ENCODE data around the gene ASTN2. TPM values are rescaled to one million over a fixed set of nuclear protein-coding genes. Genes with fewer than 3 reads are reported as not detected.

Gene ASTN2
- total RNA-seq, 1 donor from 2014 or later, result 7.3 TPM

- Histone ChIP-seq H3K9ac (ENCODE audit: low read depth in 1 of 3, low read length in 3 of 3) (no peak overlapping the region), H3K4me3 (ENCODE audit: low read length in 3 of 3) (no peak overlapping the region), H3K9me3 (ENCODE audit: control insufficient read depth in 3 of 3, low read length in 3 of 3) (no peaks in the 10 kb centered on the region), H3K4me1 (ENCODE audit: control insufficient read depth in 3 of 3, insufficient read depth in 3 of 3, low read length in 3 of 3) (no peaks in the 10 kb centered on the region), H3K27ac (ENCODE audit: low read depth, low read length) (no peak overlapping the region), H3K27me3 (ENCODE audit: control insufficient read depth in 3 of 3, insufficient read depth in 3 of 3, low read length in 3 of 3) (no peaks in the 10 kb centered on the region), H3K36me3 (ENCODE audit: control insufficient read depth in 3 of 3, insufficient read depth in 3 of 3, low read length in 3 of 3) (peaks cover 4 to 12% (median 7%) of the 10 kb centered on the region in 3 donors)
These were observed 979.2 kb downstream of the ASTN2 start for GRCh38 chr9:116435706-116436105.

DNA sequence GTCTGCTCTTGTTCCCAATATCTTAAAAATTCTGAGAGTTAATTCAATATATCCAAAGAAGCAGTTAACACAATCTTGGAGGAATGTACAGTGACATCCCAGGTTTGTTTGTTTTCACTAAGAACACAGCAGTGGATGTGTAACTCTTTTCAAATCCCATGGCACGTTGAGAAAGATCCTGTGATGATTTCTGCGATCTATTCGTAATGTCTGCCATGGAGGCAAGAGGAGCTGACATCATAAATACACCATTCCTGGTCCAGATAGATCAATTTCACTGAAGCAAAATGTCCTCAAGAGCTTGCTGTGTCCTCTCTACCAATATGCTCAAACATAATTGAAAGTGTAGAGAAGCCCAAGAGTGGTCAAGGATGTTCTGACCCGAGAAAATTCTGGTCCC, 980.5 kb downstream of the ASTN2 start:
- Histone ChIP-seq H3K4me3 (ENCODE audit: low read length in 3 of 3) (no peak overlapping the region), H3K4me1 (ENCODE audit: control insufficient read depth in 3 of 3, insufficient read depth in 3 of 3, low read length in 3 of 3) (no peaks in the 10 kb centered on the region), H3K9ac (ENCODE audit: low read depth in 1 of 3, low read length in 3 of 3) (no peak overlapping the region), H3K27me3 (ENCODE audit: control insufficient read depth in 3 of 3, insufficient read depth in 3 of 3, low read length in 3 of 3) (no peaks in the 10 kb centered on the region), H3K9me3 (ENCODE audit: control insufficient read depth in 3 of 3, low read length in 3 of 3) (no peaks in the 10 kb centered on the region), H3K27ac (ENCODE audit: low read depth, low read length) (no peak overlapping the region), H3K36me3 (ENCODE audit: control insufficient read depth in 3 of 3, insufficient read depth in 3 of 3, low read length in 3 of 3) (peaks cover 0 to 3% (median 0%) of the 10 kb centered on the region in 3 donors)

DNA sequence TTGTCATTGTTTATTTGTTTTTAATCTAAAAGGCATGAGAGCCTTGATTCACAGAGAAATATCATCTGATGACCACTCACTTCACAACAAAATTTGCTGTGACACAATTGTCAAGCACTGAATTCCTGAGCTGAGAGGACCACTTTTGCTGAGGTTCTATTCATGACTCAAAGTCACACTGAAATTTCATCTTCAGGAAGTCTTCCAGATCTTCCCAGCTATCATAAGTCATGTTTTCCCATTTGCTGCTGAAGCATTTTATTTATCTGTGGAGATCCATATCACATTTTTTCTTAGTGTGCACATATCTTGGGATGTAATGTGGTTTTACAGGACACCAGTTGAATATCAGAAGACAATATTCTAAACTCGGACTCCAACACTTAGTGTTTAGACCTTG, 982.8 kb downstream of the ASTN2 start:
- H3K4me3 ChIP-seq (ENCODE audit: low read length in 3 of 3), result no peak overlapping the region

DNA sequence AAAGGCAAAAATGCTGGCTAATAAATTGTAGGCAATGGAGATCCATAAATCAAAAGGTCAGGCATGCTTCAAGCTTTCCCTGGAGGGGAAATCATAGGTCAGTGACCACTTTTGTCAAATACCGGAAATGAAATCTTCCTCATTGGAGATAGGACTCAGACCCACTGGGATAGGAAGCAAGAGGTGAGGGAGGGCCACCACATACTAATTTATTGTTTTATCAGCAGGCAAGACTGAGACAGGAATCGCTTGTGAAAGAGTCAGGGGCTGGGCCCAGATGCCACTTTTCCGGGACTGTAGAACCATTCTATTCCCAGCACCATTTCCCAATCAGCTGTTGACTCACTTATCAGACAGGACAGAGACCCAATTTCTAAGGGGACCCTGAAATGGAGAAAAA, 984.0 kb downstream of the ASTN2 start:
- H3K36me3 ChIP-seq (ENCODE audit: control insufficient read depth in 3 of 3, insufficient read depth in 3 of 3, low read length in 3 of 3), result peaks cover 0 to under 1% (median 0%) of the 10 kb centered on the region in 3 donors
- H3K9ac ChIP-seq (ENCODE audit: low read depth in 1 of 3, low read length in 3 of 3), result no peak overlapping the region
- H3K27ac ChIP-seq (ENCODE audit: low read depth, low read length), result no peak overlapping the region

More for the DNA sequence above, 982.8 kb downstream of the ASTN2 start:
- Histone ChIP-seq H3K4me1 (ENCODE audit: control insufficient read depth in 3 of 3, insufficient read depth in 3 of 3, low read length in 3 of 3) (no peaks in the 10 kb centered on the region), H3K27ac (ENCODE audit: low read depth, low read length) (no peak overlapping the region), H3K36me3 (ENCODE audit: control insufficient read depth in 3 of 3, insufficient read depth in 3 of 3, low read length in 3 of 3) (peaks cover 0 to under 1% (median 0%) of the 10 kb centered on the region in 3 donors), H3K9ac (ENCODE audit: low read depth in 1 of 3, low read length in 3 of 3) (no peak overlapping the region), H3K27me3 (ENCODE audit: control insufficient read depth in 3 of 3, insufficient read depth in 3 of 3, low read length in 3 of 3) (no peaks in the 10 kb centered on the region), H3K9me3 (ENCODE audit: control insufficient read depth in 3 of 3, low read length in 3 of 3) (no peaks in the 10 kb centered on the region)

GRCh38 chr9:116425244-116425643, 989.6 kb downstream of the ASTN2 start:
- Histone ChIP-seq H3K36me3 (ENCODE audit: control insufficient read depth in 3 of 3, insufficient read depth in 3 of 3, low read length in 3 of 3) (peaks cover 0 to 11% (median 6%) of the 10 kb centered on the region in 3 donors), H3K27ac (ENCODE audit: low read depth, low read length) (no peak overlapping the region), H3K27me3 (ENCODE audit: control insufficient read depth in 3 of 3, insufficient read depth in 3 of 3, low read length in 3 of 3) (no peaks in the 10 kb centered on the region), H3K4me3 (ENCODE audit: low read length in 3 of 3) (no peak overlapping the region), H3K4me1 (ENCODE audit: control insufficient read depth in 3 of 3, insufficient read depth in 3 of 3, low read length in 3 of 3) (no peaks in the 10 kb centered on the region), H3K9ac (ENCODE audit: low read depth in 1 of 3, low read length in 3 of 3) (no peak overlapping the region), H3K9me3 (ENCODE audit: control insufficient read depth in 3 of 3, low read length in 3 of 3) (no peaks in the 10 kb centered on the region)

More for the DNA sequence above, 984.0 kb downstream of the ASTN2 start:
- Histone ChIP-seq H3K27me3 (ENCODE audit: control insufficient read depth in 3 of 3, insufficient read depth in 3 of 3, low read length in 3 of 3) (no peaks in the 10 kb centered on the region), H3K4me3 (ENCODE audit: low read length in 3 of 3) (no peak overlapping the region), H3K9me3 (ENCODE audit: control insufficient read depth in 3 of 3, low read length in 3 of 3) (no peaks in the 10 kb centered on the region), H3K4me1 (ENCODE audit: control insufficient read depth in 3 of 3, insufficient read depth in 3 of 3, low read length in 3 of 3) (no peaks in the 10 kb centered on the region)

DNA sequence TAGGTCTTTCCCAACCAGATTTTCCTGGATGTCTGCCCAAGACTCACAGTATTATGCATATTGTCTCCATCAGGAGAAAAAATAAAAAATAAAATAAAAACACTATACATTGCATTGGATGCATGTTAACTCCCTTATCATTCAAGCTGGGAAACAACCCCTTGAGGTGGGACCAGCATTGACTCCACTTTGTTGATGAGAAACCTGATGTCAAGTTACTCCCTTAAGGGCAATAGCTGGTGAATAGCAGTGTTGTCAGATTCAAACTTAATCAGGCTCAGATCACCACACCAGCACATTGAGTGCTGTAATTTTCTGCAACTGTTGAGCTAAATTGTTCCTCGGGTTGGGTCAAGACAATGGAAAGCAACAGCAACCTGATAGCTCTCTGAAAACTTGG, 991.7 kb downstream of the ASTN2 start:
- peaks cover 2 to 15% (median 10%) of the 10 kb centered on the region in 3 donors for H3K36me3 ChIP-seq (ENCODE audit: control insufficient read depth in 3 of 3, insufficient read depth in 3 of 3, low read length in 3 of 3)
- no peaks in the 10 kb centered on the region for H3K9me3 ChIP-seq (ENCODE audit: control insufficient read depth in 3 of 3, low read length in 3 of 3)
- no peaks in the 10 kb centered on the region for H3K4me1 ChIP-seq (ENCODE audit: control insufficient read depth in 3 of 3, insufficient read depth in 3 of 3, low read length in 3 of 3)

DNA sequence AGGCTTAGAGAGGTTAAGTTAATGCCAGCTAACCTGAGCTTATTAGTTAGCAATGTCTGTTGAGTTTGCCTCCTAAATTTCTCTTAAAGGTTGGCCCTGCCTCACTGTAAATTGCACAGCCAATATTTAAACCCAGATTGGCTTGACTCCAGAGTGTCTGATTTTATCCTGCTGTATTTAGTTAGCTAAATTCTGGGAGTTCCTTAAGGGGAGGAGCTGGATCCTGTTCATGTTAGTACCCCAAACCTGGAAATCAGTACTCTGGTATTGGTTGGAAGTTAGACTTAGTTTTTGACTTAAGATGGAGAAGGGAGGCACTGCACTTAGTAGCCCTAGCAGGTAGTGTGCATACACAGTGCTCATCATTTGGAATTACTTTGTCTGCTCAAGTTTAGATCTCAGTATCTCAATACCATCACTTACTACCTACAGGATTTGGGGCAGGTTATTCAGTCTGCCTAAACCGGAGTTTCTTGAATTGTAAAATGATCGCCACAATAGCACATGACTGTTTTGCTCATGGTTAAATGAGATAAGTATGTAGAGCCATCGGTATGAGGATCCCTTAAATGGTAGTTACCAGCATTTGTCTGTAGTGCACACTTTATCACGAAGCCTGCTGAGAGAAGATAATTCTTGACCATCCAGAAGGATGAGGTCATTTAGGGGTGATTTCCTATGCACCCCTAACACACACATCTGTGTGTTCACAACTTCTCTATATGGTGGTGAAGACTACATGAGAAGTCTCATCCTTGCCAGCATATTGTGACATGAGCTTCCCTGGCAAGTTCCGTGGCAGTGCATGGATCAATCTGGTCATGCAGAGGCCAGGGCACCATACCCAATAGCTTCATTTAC, 992.5 kb downstream of the ASTN2 start:
- Histone ChIP-seq H3K27ac (ENCODE audit: low read depth, low read length) (no peak overlapping the region), H3K36me3 (ENCODE audit: control insufficient read depth in 3 of 3, insufficient read depth in 3 of 3, low read length in 3 of 3) (peaks cover 2 to 15% (median 10%) of the 10 kb centered on the region in 3 donors), H3K9me3 (ENCODE audit: control insufficient read depth in 3 of 3, low read length in 3 of 3) (no peaks in the 10 kb centered on the region), H3K4me3 (ENCODE audit: low read length in 3 of 3) (no peak overlapping the region), H3K9ac (ENCODE audit: low read depth in 1 of 3, low read length in 3 of 3) (no peak overlapping the region), H3K4me1 (ENCODE audit: control insufficient read depth in 3 of 3, insufficient read depth in 3 of 3, low read length in 3 of 3) (no peaks in the 10 kb centered on the region), H3K27me3 (ENCODE audit: control insufficient read depth in 3 of 3, insufficient read depth in 3 of 3, low read length in 3 of 3) (no peaks in the 10 kb centered on the region)

More for the DNA sequence above, 991.7 kb downstream of the ASTN2 start:
- Histone ChIP-seq H3K27me3 (ENCODE audit: control insufficient read depth in 3 of 3, insufficient read depth in 3 of 3, low read length in 3 of 3) (no peaks in the 10 kb centered on the region), H3K4me3 (ENCODE audit: low read length in 3 of 3) (no peak overlapping the region), H3K27ac (ENCODE audit: low read depth, low read length) (no peak overlapping the region), H3K9ac (ENCODE audit: low read depth in 1 of 3, low read length in 3 of 3) (no peak overlapping the region)

DNA sequence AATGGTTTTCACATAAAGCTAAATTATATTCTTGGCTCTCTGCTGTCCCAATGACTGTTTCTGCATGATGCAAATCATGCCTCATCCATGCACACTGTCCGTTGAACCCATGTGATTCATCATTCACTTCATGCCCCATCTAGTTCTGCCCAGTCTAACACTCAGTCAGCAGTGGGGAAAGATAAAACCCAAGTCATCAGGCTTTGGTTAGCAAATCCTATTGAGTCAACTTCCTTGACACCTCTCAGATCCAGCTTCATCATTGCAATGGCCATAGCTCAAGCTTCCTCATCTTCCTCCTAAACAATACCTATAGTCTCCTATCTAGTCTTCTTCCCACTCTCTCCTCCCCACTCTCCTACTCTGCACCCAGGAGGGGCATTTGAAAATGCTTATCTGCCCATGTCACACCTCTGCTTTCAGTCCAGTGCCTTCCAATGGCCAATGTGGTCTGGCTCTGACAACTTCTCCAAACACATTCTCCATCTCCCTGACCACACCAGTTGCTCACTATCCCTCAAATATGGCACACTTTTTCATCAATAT, 993.8 kb downstream of the ASTN2 start:
- H3K9me3 ChIP-seq (ENCODE audit: control insufficient read depth in 3 of 3, low read length in 3 of 3), result no peaks in the 10 kb centered on the region
- H3K4me1 ChIP-seq (ENCODE audit: control insufficient read depth in 3 of 3, insufficient read depth in 3 of 3, low read length in 3 of 3), result no peaks in the 10 kb centered on the region
- no peaks in the 10 kb centered on the region for H3K27me3 ChIP-seq (ENCODE audit: control insufficient read depth in 3 of 3, insufficient read depth in 3 of 3, low read length in 3 of 3)
- no peak overlapping the region for H3K27ac ChIP-seq (ENCODE audit: low read depth, low read length)
- no peak overlapping the region for H3K9ac ChIP-seq (ENCODE audit: low read depth in 1 of 3, low read length in 3 of 3)
- peaks cover 2 to 15% (median 10%) of the 10 kb centered on the region in 3 donors for H3K36me3 ChIP-seq (ENCODE audit: control insufficient read depth in 3 of 3, insufficient read depth in 3 of 3, low read length in 3 of 3)
- H3K4me3 ChIP-seq (ENCODE audit: low read length in 3 of 3), result no peak overlapping the region

DNA sequence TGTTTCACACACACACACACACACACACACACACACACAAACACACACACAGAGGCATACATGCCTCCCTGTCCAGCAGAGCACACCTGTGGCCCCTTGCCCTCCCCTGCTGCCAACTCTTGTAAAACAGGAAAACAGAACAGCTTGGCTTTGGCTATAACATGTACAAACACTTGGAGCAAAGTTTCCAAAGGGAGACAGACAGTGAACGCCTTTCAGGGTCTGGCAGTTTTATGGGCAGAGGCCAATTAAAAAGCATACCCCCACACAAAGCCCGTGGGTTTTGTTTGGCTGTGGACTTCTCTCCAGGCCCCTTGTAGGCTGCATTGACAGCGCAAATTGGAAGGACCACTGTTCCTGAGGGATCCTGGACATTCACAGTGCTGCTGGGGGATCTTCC, 995.7 kb downstream of the ASTN2 start:
- H3K27ac ChIP-seq (ENCODE audit: low read depth, low read length), result no peak overlapping the region
- H3K4me1 ChIP-seq (ENCODE audit: control insufficient read depth in 3 of 3, insufficient read depth in 3 of 3, low read length in 3 of 3), result no peaks in the 10 kb centered on the region
- no peak overlapping the region for H3K4me3 ChIP-seq (ENCODE audit: low read length in 3 of 3)
- H3K27me3 ChIP-seq (ENCODE audit: control insufficient read depth in 3 of 3, insufficient read depth in 3 of 3, low read length in 3 of 3), result no peaks in the 10 kb centered on the region
- peaks cover 2 to 6% (median 4%) of the 10 kb centered on the region in 3 donors for H3K36me3 ChIP-seq (ENCODE audit: control insufficient read depth in 3 of 3, insufficient read depth in 3 of 3, low read length in 3 of 3)
- H3K9ac ChIP-seq (ENCODE audit: low read depth in 1 of 3, low read length in 3 of 3), result no peak overlapping the region
- no peaks in the 10 kb centered on the region for H3K9me3 ChIP-seq (ENCODE audit: control insufficient read depth in 3 of 3, low read length in 3 of 3)

DNA sequence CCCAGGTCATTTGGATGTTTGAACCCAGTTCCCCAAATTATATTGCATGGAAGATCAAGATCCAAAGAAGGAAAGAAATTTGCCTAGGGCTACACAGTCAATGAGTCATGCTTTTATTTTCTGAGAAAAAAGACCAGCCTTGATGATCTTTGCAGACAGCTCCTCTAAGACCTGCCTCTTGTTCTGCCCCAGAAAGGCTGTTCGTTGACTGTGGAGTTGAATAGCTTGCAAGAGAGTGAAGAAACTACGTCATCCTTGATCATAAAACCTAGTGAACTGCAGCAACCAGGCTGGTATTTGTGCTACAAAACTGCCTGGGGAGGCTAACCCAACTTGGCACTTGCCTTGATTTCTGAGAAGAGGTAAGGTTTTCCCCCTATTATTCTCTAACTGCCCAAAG, 997.4 kb downstream of the ASTN2 start:
- no peak overlapping the region for H3K9ac ChIP-seq (ENCODE audit: low read depth in 1 of 3, low read length in 3 of 3)
- no peak overlapping the region for H3K4me3 ChIP-seq (ENCODE audit: low read length in 3 of 3)
- no peaks in the 10 kb centered on the region for H3K27me3 ChIP-seq (ENCODE audit: control insufficient read depth in 3 of 3, insufficient read depth in 3 of 3, low read length in 3 of 3)

More for the DNA sequence above, 997.4 kb downstream of the ASTN2 start:
- Histone ChIP-seq H3K36me3 (ENCODE audit: control insufficient read depth in 3 of 3, insufficient read depth in 3 of 3, low read length in 3 of 3) (peaks cover 2 to 6% (median 4%) of the 10 kb centered on the region in 3 donors), H3K27ac (ENCODE audit: low read depth, low read length) (no peak overlapping the region), H3K9me3 (ENCODE audit: control insufficient read depth in 3 of 3, low read length in 3 of 3) (no peaks in the 10 kb centered on the region), H3K4me1 (ENCODE audit: control insufficient read depth in 3 of 3, insufficient read depth in 3 of 3, low read length in 3 of 3) (no peaks in the 10 kb centered on the region)

All from skeletal muscle tissue (tissue), 4 donors.